Measurements from ENCODE around the gene WDPCP.

DNA sequence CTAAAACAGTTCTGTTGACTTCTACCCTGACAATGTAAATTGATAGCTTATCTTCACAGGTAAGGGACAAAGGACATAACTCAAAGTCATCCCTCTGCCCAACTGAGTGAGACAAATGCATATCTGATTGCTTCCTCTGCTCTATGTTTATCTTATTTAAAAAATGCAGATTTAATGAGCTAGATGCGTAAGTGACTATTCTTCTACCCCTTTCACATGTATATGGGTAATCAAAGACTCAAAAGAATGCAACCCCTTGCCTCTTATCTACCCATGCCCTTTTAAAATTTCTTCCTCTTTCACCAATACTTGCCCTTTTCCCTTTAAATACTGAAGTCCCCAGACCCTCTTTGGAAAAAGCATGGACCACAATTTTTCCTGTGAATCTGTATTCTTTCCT lies 253.4 kb downstream of the WDPCP start:
- TF ChIP-seq CTCF (IDR thresholded peaks at IDR 0.05; ENCODE audit: low read depth, low read length, poor library complexity, severe bottlenecking) (no peak), EZH2phosphoT487 (IDR thresholded peaks at IDR 0.05; ENCODE audit: borderline replicate concordance, low read length) (no peak)
